ENCODE measurements around the gene PRTFDC1. TPM values are rescaled to one million over a fixed set of nuclear protein-coding genes. Genes with fewer than 3 reads are reported as not detected.

Gene PRTFDC1
- total and polyA plus RNA-seq, 2 of the 13 experiments (the other 11 are each of a cell fraction or from before 2014, with no cell fraction given) = not detected

DNA sequence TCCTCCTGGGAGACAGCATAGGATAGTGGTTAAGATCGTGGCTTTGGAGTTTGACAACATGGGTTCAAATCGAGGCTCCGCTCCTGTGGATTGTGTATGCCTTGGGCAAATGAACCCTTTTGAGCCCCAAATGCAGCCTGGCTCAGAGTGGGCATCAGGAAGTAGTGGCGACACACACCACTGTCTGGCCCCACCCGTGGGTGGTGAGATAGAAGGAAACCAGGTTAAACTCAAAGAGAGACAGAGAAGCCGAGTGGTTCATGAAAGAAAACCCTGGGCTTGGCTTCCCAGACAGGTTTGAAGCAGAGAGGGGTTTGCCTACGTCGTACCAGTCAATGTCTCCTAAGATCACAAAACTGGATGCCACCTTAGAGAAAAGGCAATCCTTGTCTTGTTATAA is 57.7 kb downstream of the PRTFDC1 start (continued):
- no peak for TF ChIP-seq ZNF841 (CRISPR knock-in tag; IDR thresholded peaks at IDR 0.05; ENCODE audit: borderline replicate concordance)
- no peak for TF ChIP-seq ZNF234 (CRISPR knock-in tag; conservative IDR thresholded peaks at IDR 0.05)

DNA sequence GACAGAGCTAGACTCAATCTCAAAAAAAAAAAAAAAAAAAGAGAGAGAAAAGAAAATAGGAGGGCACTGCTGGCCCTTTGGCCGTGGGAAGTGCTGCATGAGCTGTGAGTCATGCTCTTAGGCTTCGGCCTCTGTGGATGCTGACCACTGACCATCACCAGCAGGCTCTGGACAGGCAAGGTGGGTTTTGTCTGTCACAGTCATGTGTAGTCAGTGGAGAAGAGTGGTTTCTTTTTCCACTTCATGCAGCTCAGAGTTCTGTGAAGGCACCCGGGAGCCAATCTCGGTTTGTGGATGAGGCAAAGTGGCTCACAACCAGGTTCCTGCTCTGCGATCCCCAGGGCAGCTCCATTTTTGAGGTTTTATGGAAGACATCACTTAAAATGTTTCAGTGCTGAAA is 58.1 kb downstream of the PRTFDC1 start:
- Histone ChIP-seq H3K27ac (ENCODE audit: extremely low read length, insufficient read depth, low read length) (no peak overlapping the region), H2AFZ (ENCODE audit: low read length) (no peak overlapping the region), H3K9ac (ENCODE audit: insufficient read depth, low read depth, low read length) (no peak overlapping the region), H3K27me3 (ENCODE audit: control insufficient read depth in 1 of 2, insufficient read depth in 2 of 2, low read length in 2 of 2) (no peaks in the 10 kb centered on the region; a peak in 1 of 5 replicates), H3K4me1 (ENCODE audit: insufficient read depth, low read length) (no peaks in the 10 kb centered on the region), H3K36me3 (replicated peaks in 1 of 2; ENCODE audit: control insufficient read depth in 1 of 2, insufficient read depth in 2 of 2, low read length in 2 of 2) (no peaks in the 10 kb centered on the region), H3K79me2 (ENCODE audit: insufficient read depth, low read length) (no peaks in the 10 kb centered on the region), H3K4me2 (ENCODE audit: low read depth, low read length) (no peak overlapping the region), H4K20me1 (ENCODE audit: insufficient read depth, low read length) (no peaks in the 10 kb centered on the region), H3K4me3 (replicated peaks in 1 of 3; ENCODE audit: insufficient read depth in 1 of 3, low read depth in 2 of 3, low read length in 3 of 3) (no peak overlapping the region), H3K9me3 (ENCODE audit: low read length) (no peaks in the 10 kb centered on the region)
- ChIA-PET CTCF (ENCODE audit: low intra/inter-chr PET ratio, low total read pairs) (no interaction called here), POLR2A (no interaction called here)
- peak; percentile 24; the same call in 1 of the 3 replicates for ATAC-seq
- TF ChIP-seq, protein P1, sequence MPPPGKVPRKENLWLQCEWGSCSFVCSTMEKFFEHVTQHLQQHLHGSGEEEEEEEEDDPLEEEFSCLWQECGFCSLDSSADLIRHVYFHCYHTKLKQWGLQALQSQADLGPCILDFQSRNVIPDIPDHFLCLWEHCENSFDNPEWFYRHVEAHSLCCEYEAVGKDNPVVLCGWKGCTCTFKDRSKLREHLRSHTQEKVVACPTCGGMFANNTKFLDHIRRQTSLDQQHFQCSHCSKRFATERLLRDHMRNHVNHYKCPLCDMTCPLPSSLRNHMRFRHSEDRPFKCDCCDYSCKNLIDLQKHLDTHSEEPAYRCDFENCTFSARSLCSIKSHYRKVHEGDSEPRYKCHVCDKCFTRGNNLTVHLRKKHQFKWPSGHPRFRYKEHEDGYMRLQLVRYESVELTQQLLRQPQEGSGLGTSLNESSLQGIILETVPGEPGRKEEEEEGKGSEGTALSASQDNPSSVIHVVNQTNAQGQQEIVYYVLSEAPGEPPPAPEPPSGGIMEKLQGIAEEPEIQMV (CRISPR knock-in tag; IDR thresholded peaks at IDR 0.05; ENCODE audit: low read depth) = no peak
- TF ChIP-seq SRSF9 (IDR thresholded peaks at IDR 0.05; ENCODE audit: borderline replicate concordance, insufficient read depth, low read depth, low read length, poor library complexity, severe bottlenecking) (no peak), BORCS8-MEF2B (CRISPR knock-in tag; IDR thresholded peaks at IDR 0.05) (no peak), FOXJ3 (CRISPR knock-in tag; IDR thresholded peaks at IDR 0.05; ENCODE audit: borderline replicate concordance) (no peak), GTF3A (CRISPR knock-in tag; conservative IDR thresholded peaks at IDR 0.05) (no peak), PRPF4 (IDR thresholded peaks at IDR 0.05; ENCODE audit: low read depth, low read length, poor library complexity, severe bottlenecking) (no peak), ZEB1 (IDR thresholded peaks at IDR 0.05; ENCODE audit: insufficient replicate concordance, low read depth) (no peak), MIXL1 (CRISPR knock-in tag; IDR thresholded peaks at IDR 0.05) (no peak), SETDB1 (CRISPR knock-in tag; IDR thresholded peaks at IDR 0.05; ENCODE audit: borderline replicate concordance) (no peak), ZNF343 (CRISPR knock-in tag; IDR thresholded peaks at IDR 0.05) (no peak), ZNF674 (CRISPR knock-in tag; IDR thresholded peaks at IDR 0.05; ENCODE audit: low read depth) (no peak), ZNF224 (CRISPR knock-in tag; IDR thresholded peaks at IDR 0.05) (no peak), ZNF12 (CRISPR knock-in tag; IDR thresholded peaks at IDR 0.05) (no peak)
- TF ChIP-seq, protein P2, sequence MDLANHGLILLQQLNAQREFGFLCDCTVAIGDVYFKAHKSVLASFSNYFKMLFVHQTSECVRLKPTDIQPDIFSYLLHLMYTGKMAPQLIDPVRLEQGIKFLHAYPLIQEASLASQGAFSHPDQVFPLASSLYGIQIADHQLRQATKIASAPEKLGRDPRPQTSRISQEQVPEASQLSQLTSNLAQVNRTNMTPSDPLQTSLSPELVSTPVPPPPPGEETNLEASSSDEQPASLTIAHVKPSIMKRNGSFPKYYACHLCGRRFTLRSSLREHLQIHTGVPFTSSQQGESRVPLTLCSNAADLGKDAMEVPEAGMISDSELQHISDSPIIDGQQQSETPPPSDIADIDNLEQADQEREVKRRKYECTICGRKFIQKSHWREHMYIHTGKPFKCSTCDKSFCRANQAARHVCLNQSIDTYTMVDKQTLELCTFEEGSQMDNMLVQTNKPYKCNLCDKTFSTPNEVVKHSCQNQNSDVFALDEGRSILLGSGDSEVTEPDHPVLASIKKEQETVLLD (CRISPR knock-in tag; IDR thresholded peaks at IDR 0.05; ENCODE audit: low read depth) = no peak
- TF ChIP-seq, protein P3, sequence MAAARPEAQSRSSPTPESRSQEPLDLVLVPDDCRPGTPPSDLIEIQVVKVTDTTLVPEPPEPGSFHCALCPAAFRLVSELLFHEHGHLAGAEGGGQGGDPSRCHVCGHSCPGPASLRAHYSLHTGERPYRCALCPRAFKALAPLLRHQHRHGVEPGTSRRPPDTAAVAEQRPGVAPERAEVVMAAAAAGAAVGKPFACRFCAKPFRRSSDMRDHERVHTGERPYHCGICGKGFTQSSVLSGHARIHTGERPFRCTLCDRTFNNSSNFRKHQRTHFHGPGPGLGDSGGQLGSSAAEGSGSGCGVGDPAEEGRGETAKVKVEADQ (CRISPR knock-in tag; IDR thresholded peaks at IDR 0.05; ENCODE audit: borderline replicate concordance) = no peak
- TF ChIP-seq, protein P4, sequence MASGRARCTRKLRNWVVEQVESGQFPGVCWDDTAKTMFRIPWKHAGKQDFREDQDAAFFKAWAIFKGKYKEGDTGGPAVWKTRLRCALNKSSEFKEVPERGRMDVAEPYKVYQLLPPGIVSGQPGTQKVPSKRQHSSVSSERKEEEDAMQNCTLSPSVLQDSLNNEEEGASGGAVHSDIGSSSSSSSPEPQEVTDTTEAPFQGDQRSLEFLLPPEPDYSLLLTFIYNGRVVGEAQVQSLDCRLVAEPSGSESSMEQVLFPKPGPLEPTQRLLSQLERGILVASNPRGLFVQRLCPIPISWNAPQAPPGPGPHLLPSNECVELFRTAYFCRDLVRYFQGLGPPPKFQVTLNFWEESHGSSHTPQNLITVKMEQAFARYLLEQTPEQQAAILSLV (CRISPR knock-in tag; IDR thresholded peaks at IDR 0.05; ENCODE audit: borderline replicate concordance) = no peak
- BruUV-seq (replicated peaks) = no TSS peak
- DNase-seq (ENCODE audit: low spot score) = no peak
- in situ Hi-C loops (cut with HindIII; ENCODE audit: extremely low pct_ligation_motif_present, low pct_unique_long_range_greater_than_20kb) (no loop called here), intact Hi-C loops (cut with micrococcal nuclease; ENCODE audit: unreplicated experiment) (no loop called here)
- WGBS (ENCODE audit: low lambda C conversion rate) = 39% methylated on average over 5 of the region's 5 CpGs
- no peak for FAIRE-seq
